GM12873 (cell line): Measurements from ENCODE around the gene GRM7.

Source experiments
- CTCF ChIP-seq: IDR thresholded peaks from 2 replicates; pipeline ENCODE4 v1.5.1; 2012; ENCODE audit warnings: low read depth, mild to moderate bottlenecking, moderate library complexity, low read length, control low read depth; ENCODE audit not compliant: insufficient read depth; ENCODE audit errors: missing control alignments

Gene GRM7

GRCh38 chr3:7340795-7341194 lies 479.9 kb downstream of the GRM7 start:
- TF ChIP-seq CTCF: no peak

- no peak for TF ChIP-seq CTCF
These were observed 485.4 kb downstream of the GRM7 start for GRCh38 chr3:7346364-7346763.

GRCh38 chr3:7357101-7357500 lies 496.2 kb downstream of the GRM7 start:
- TF ChIP-seq CTCF: no peak

- no peak for TF ChIP-seq CTCF
These were observed 507.1 kb downstream of the GRM7 start for GRCh38 chr3:7367968-7368367.

GRCh38 chr3:7368597-7368996 lies 507.7 kb downstream of the GRM7 start:
- TF ChIP-seq CTCF: no peak

- no peak for TF ChIP-seq CTCF
These were observed 511.0 kb downstream of the GRM7 start for GRCh38 chr3:7371693-7372572.

GRCh38 chr3:7377103-7377502 lies 516.2 kb downstream of the GRM7 start:
- TF ChIP-seq CTCF: no peak
